ENCODE measurements around the gene ZBTB20. TPM values are rescaled to one million over a fixed set of nuclear protein-coding genes. Genes with fewer than 3 reads are reported as not detected.

The ZBTB20 gene
- total and polyA plus RNA-seq, 9 donors, result 4.3 to 160 (median 107) TPM

DNA sequence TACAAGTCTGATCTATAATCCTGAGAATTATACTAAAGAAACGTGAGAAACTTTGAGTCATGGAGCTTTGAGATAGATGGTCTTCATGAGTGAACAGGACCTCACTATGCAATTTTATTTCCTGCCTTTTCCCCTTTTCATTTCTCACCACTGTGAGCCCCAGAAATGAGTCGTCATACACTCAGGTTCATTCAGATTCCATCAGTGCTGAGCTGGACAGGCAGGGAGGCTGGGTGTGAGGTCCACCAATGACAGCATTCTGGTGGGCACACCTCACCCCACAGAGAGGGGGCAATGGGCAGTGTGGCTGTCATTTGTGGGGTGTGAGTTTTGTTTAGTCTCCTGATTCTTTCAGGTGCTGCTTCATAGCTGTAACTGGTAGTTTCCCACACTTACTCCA is 836.4 kb downstream of the ZBTB20 start:
- DNase-seq, result no peak
- Histone ChIP-seq H3K4me3 (no peak overlapping the region), H3K9me3 (no peaks in the 10 kb centered on the region), H3K27ac (no peak overlapping the region), H3K4me1 (ENCODE audit: insufficient read depth) (no peaks in the 10 kb centered on the region), H3K36me3 (no peaks in the 10 kb centered on the region), H3K27me3 (no peaks in the 10 kb centered on the region)
- 66 to 80% (median 71%) methylated on average over 2 of the region's 2 CpGs for WGBS, 3 donors
- intact Hi-C loops (cut with DNase I), result no loop called here
- TF ChIP-seq, protein P1, sequence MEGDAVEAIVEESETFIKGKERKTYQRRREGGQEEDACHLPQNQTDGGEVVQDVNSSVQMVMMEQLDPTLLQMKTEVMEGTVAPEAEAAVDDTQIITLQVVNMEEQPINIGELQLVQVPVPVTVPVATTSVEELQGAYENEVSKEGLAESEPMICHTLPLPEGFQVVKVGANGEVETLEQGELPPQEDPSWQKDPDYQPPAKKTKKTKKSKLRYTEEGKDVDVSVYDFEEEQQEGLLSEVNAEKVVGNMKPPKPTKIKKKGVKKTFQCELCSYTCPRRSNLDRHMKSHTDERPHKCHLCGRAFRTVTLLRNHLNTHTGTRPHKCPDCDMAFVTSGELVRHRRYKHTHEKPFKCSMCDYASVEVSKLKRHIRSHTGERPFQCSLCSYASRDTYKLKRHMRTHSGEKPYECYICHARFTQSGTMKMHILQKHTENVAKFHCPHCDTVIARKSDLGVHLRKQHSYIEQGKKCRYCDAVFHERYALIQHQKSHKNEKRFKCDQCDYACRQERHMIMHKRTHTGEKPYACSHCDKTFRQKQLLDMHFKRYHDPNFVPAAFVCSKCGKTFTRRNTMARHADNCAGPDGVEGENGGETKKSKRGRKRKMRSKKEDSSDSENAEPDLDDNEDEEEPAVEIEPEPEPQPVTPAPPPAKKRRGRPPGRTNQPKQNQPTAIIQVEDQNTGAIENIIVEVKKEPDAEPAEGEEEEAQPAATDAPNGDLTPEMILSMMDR (IDR thresholded peaks at IDR 0.05), result no peak
- TF ChIP-seq EP300 (IDR thresholded peaks at IDR 0.05), result no peak
- TF ChIP-seq POLR2A (IDR thresholded peaks at IDR 0.05), result no peak

DNA sequence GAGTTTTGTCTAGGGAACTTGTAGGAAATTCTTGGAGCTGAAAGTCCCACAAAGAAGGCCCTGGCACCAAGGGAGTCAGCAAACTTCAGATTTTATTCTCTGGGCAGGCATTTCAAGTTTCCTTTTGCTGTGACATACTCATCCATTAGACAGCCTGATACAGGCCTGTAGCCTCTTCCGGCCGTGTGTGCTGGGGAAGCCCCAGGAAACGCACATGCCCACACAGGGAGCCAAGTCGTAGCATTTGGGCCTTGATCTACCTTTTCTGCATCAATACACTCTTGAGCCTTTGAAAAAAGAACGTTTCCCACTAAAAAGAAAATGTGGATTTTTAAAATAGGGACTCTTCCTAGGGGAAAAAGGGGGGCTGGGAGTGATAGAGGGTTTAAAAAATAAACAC is 838.3 kb downstream of the ZBTB20 start:
- H3K9me3 ChIP-seq, result no peaks in the 10 kb centered on the region
- H3K27ac ChIP-seq, result no peak overlapping the region
- 74 to 83% (median 74%) methylated on average over 5 of the region's 5 CpGs for WGBS, 3 donors
- no peaks in the 10 kb centered on the region for H3K27me3 ChIP-seq
- intact Hi-C loops (cut with DNase I), result no loop called here
- DNase-seq, result no peak
- H3K4me1 ChIP-seq (ENCODE audit: insufficient read depth), result no peaks in the 10 kb centered on the region
- no peaks in the 10 kb centered on the region for H3K36me3 ChIP-seq
- TF ChIP-seq EP300 (IDR thresholded peaks at IDR 0.05) (no peak), POLR2A (IDR thresholded peaks at IDR 0.05) (no peak)
- TF ChIP-seq, protein P1 (IDR thresholded peaks at IDR 0.05), result no peak
- no peak overlapping the region for H3K4me3 ChIP-seq

DNA sequence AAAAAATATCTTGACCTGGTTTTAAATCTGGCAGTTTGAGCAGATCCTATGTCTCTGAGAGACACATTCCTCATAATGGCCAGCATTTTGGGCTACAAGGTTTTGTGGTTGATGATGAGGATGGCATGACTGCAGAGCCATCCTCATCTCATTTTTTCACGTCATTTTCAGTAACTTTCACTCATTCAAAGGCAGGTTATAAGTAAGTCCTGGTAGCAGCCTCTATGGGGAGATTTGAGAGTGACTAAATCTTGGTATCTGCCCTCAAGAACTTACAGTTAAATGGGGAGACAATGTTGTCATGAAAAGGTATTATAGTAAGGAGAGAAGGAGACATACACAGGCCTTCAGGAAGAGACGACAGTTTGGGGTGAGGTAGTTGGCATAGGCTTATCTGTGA is 838.7 kb downstream of the ZBTB20 start:
- H3K27me3 ChIP-seq, result no peaks in the 10 kb centered on the region
- H3K36me3 ChIP-seq, result no peaks in the 10 kb centered on the region
- intact Hi-C loops (cut with DNase I), result no loop called here
- no peak overlapping the region for H3K4me3 ChIP-seq
- no peak overlapping the region for H3K27ac ChIP-seq
- no peak for DNase-seq
- no peaks in the 10 kb centered on the region for H3K9me3 ChIP-seq
- 67 to 79% (median 76%) methylated on average over 2 of the region's 2 CpGs for WGBS, 3 donors
- no peaks in the 10 kb centered on the region for H3K4me1 ChIP-seq (ENCODE audit: insufficient read depth)
- TF ChIP-seq, protein P1 (IDR thresholded peaks at IDR 0.05), result no peak
- TF ChIP-seq EP300 (IDR thresholded peaks at IDR 0.05), result no peak
- no peak for TF ChIP-seq POLR2A (IDR thresholded peaks at IDR 0.05)

DNA sequence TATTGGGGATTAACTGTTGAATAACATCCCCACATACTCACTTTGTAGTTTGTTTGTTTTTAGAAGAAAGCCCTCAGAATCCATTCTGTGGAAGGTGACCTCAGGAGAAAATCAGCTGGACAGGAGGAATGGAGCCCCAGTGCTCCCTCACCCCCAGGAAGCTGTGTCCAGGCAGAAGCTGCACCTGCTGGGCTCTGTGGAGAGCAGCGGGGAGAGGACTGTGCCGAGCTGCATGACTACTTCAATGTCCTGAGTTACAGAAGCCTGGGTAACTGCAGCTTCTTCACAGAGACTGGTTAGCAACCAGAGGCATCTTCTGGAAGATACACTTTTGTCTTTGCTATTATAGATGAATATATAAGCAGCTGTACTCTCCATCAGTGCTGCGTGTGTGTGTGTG is 839.3 kb downstream of the ZBTB20 start:
- H3K4me1 ChIP-seq (ENCODE audit: insufficient read depth), result no peaks in the 10 kb centered on the region
- WGBS, 3 donors, result 58 to 96% (median 86%) methylated on average over 3 of the region's 3 CpGs
- H3K36me3 ChIP-seq, result no peaks in the 10 kb centered on the region
- no peaks in the 10 kb centered on the region for H3K9me3 ChIP-seq
- DNase-seq, result no peak
- intact Hi-C loops (cut with DNase I), result no loop called here
- TF ChIP-seq POLR2A (IDR thresholded peaks at IDR 0.05) (no peak), EP300 (IDR thresholded peaks at IDR 0.05) (no peak)
- TF ChIP-seq, protein P1 (IDR thresholded peaks at IDR 0.05), result no peak
- no peaks in the 10 kb centered on the region for H3K27me3 ChIP-seq
- H3K27ac ChIP-seq, result no peak overlapping the region
- H3K4me3 ChIP-seq, result no peak overlapping the region
